Esophagus muscularis mucosa (tissue), 4 donors: Measurements from ENCODE around the gene SEPTIN2. TPM values are rescaled to one million over a fixed set of nuclear protein-coding genes. Genes with fewer than 3 reads are reported as not detected.

ENCODE experiments used
- DNase-seq: peaks from one replicate; pipeline ENCODE4 v3.0.0-alpha.2; 2017; ENCODE audit errors: extremely low spot score
- H3K27ac ChIP-seq, 4 donors: fragments of 200-600 bp; sonication (generic); replicated peaks in 1 of 4; 1 replicate in 3 of 4; 2 replicates in 1 of 4; pipeline ENCODE4 v1.5.1; 2016 to 2019; ENCODE audit warnings: mild to moderate bottlenecking in 1 of 4
- H3K27me3 ChIP-seq, 4 donors: fragments of 200-600 bp; sonication (generic); one replicate each; pipeline versions ENCODE4 v1.5.1 to v1.6.0; 2016 to 2019
- H3K36me3 ChIP-seq, 4 donors: fragments of 200-600 bp; sonication (generic); one replicate each; pipeline ENCODE4 v1.5.1; 2016 to 2019
- H3K4me1 ChIP-seq, 4 donors: fragments of 200-600 bp; sonication (generic); one replicate each; pipeline ENCODE4 v1.5.1; 2016 to 2019
- H3K4me3 ChIP-seq, 4 donors: fragments of 200-600 bp; sonication (generic); 1 replicate in 2 of 4; 2 replicates in 2 of 4; pipeline ENCODE4 v1.5.1; 2016 to 2019; ENCODE audit warnings: mild to moderate bottlenecking in 4 of 4, moderate library complexity in 1 of 4
- H3K9me3 ChIP-seq, 4 donors: fragments of 200-600 bp; sonication (generic); 1 replicate in 3 of 4; 2 replicates in 1 of 4; pipeline ENCODE4 v1.5.1; 2016 to 2019
- CTCF ChIP-seq, 3 experiments: fragments of 200-600 bp in 2 of 3; fragments of 450-650 bp in 1 of 3; sonication (generic) in 2 of 3; IDR thresholded peaks; one replicate each; pipeline ENCODE4 v1.5.1; 2017 to 2019; ENCODE audit warnings: antibody characterized with exemption in 3 of 3, mild to moderate bottlenecking in 2 of 3, moderate library complexity in 1 of 3
- EP300 ChIP-seq: sonication (generic); formaldehyde crosslinking; IDR thresholded peaks from one replicate; pipeline ENCODE4 v1.6.1; 2017; ENCODE audit warnings: antibody characterized with exemption
- POLR2A ChIP-seq: fragments of 450-650 bp; IDR thresholded peaks from one replicate; pipeline ENCODE4 v1.6.1; 2017; ENCODE audit warnings: antibody characterized with exemption, moderate library complexity, mild to moderate bottlenecking, low read depth
- POLR2AphosphoS5 ChIP-seq, 2 donors: sonication (generic); formaldehyde crosslinking; IDR thresholded peaks; one replicate each; pipeline ENCODE4 v1.6.1; 2017; ENCODE audit warnings: antibody characterized with exemption in 2 of 2
- WGBS: methylation state at CpG from one replicate; pipeline ENCODE4 v1.1.5; 2018; 5-methylcytosine and 5-hydroxymethylcytosine counted together
- intact Hi-C: fragments of 100-400 bp; cut with DNase I; formaldehyde crosslinking; loops from one replicate; pipeline ENCODE4 v1.15.1; 2023
- total RNA-seq, 4 donors: library from RNA; depleted of rRNA; stranded (reverse); fragments of >200 nt; gene quantifications; one replicate each; pipeline versions ENCODE4 v1.1.0 to v1.2.1, GENCODE V29; 2016

The SEPTIN2 gene
- total RNA-seq, 4 donors from 2014 or later, result 272 to 335 (median 284) TPM

DNA sequence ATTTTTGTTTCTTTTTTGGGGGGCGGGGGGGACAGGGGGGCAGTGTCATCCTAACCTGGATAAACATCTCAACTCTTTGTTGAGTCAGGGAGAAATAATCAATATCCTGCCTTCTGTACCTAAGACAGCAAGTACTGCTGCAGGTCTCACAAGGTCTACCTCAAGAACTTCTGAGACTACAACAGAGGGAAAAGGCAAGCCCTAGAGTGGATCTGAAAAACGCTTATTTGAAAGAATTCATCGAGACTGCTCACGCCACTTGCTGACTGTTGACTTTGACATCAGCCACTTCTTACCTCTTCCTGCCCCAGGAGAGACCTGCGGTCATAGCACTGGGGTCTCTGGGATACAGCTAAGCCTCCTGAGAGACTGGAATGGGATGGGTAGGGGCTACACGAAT is 8.7 kb upstream of the SEPTIN2 start:
- 85% methylated on average over 6 of the region's 6 CpGs for WGBS
- H3K27me3 ChIP-seq, result no peaks in the 10 kb centered on the region
- peaks cover 34 to 58% (median 45%) of the 10 kb centered on the region in 4 donors for H3K4me1 ChIP-seq
- no peak overlapping the region for H3K27ac ChIP-seq
- no peaks in the 10 kb centered on the region for H3K9me3 ChIP-seq
- intact Hi-C loops, result no loop called here
- no peaks in the 10 kb centered on the region for H3K36me3 ChIP-seq
- no peak for DNase-seq
- TF ChIP-seq EP300, result no peak
- no peak for TF ChIP-seq POLR2AphosphoS5 (IDR thresholded peaks at IDR 0.05)
- TF ChIP-seq CTCF (IDR thresholded peaks at IDR 0.05), result no peak
- no peak for TF ChIP-seq POLR2A
- no peak overlapping the region for H3K4me3 ChIP-seq

DNA sequence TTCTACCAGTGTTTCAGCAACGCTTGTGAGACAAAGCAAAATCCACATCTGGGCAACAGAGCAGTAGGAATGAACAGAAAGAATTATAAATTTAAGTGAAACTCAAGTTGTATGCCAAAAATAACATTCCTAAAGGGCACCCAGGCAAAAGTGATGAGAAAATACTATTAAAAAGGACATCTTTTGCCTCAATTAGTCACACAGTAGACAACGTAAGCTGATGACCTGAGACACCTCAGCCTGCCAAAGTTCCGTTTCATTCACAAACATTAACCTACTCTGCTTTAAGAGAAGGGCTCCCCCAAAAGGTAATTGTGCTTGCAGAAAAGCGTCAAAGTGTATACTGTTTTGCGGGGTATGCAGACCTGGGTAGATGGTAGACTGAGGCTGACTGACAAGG is 7.5 kb upstream of the SEPTIN2 start:
- Histone ChIP-seq H3K27me3 (no peaks in the 10 kb centered on the region), H3K36me3 (no peaks in the 10 kb centered on the region), H3K4me1 (peaks cover 22 to 52% (median 40%) of the 10 kb centered on the region in 4 donors), H3K9me3 (no peaks in the 10 kb centered on the region), H3K4me3 (no peak overlapping the region), H3K27ac (no peak overlapping the region)
- intact Hi-C loops, result no loop called here
- DNase-seq, result no peak
- 60% methylated on average over 5 of the region's 5 CpGs for WGBS
- TF ChIP-seq CTCF (IDR thresholded peaks at IDR 0.05), result no peak
- TF ChIP-seq POLR2A, result no peak
- no peak for TF ChIP-seq EP300
- no peak for TF ChIP-seq POLR2AphosphoS5 (IDR thresholded peaks at IDR 0.05)

DNA sequence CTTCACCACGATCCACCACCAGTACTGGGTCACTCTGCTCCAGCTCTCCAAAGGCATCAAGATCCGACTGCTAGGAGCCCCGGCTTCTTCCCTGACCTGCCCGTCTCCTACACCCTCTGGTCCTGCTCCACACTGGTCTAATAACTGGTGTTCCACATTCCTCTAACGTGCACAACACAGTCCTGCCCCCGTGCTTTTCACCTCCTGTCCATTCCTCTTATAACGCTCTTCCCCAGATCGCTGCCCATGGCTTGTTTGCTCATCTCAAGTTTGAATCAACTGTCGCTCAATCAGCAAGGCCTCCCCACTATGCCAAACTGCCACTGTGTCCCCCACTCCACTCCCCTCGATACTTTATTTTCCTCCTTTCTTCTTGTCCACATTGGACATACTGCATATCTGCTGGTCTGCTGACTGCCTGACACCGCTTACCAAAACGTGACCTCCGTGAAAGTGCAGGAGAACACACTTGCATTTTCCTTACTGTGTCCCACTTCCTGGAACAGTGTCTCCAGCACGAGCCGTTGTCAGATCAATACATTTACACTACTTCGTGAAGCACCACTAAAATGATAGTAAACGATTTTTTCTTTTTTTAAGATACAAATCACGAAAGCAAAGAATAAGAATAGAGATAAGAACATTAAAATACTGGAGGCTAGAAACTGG is 6.8 kb upstream of the SEPTIN2 start:
- intact Hi-C loops, result no loop called here
- H3K36me3 ChIP-seq, result no peaks in the 10 kb centered on the region
- no peak overlapping the region for H3K27ac ChIP-seq
- TF ChIP-seq CTCF (IDR thresholded peaks at IDR 0.05) (no peak), POLR2AphosphoS5 (IDR thresholded peaks at IDR 0.05) (no peak), EP300 (no peak), POLR2A (no peak)
- DNase-seq, result no peak
- no peak overlapping the region for H3K4me3 ChIP-seq
- peaks cover 22 to 52% (median 40%) of the 10 kb centered on the region in 4 donors for H3K4me1 ChIP-seq
- 88% methylated on average over 18 of the region's 18 CpGs for WGBS
- no peaks in the 10 kb centered on the region for H3K9me3 ChIP-seq
- H3K27me3 ChIP-seq, result no peaks in the 10 kb centered on the region

DNA sequence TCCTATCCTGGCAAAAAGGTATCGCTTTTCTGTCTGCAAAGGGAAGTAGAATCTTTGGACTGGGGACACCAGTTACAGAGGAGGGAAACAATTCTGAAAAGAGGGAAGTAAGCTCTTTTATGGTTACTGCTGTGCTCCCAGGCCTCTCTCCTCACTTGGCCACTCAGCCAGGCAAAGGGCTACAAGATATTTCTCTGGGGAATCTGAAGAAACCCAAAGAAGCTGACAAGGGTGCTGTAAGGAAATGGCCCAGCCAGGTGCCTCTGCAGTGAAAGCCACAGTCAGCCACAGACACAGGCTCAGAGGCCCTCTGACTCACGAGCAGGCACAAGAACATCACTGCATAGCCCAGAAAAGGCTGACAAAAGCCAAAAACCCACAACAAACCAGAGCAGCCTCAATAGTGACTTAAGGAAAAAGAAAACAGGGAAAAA is 6.0 kb upstream of the SEPTIN2 start:
- DNase-seq, result no peak
- TF ChIP-seq POLR2AphosphoS5 (IDR thresholded peaks at IDR 0.05) (no peak), CTCF (IDR thresholded peaks at IDR 0.05) (no peak), EP300 (no peak), POLR2A (no peak)
- H3K4me3 ChIP-seq, result no peak overlapping the region
- no peaks in the 10 kb centered on the region for H3K9me3 ChIP-seq
- 34% methylated on average over 2 of the region's 2 CpGs for WGBS
- peaks cover 19 to 51% (median 40%) of the 10 kb centered on the region in 4 donors for H3K4me1 ChIP-seq
- intact Hi-C loops, result no loop called here
- no peaks in the 10 kb centered on the region for H3K36me3 ChIP-seq
- H3K27ac ChIP-seq, result no peak overlapping the region
- H3K27me3 ChIP-seq, result no peaks in the 10 kb centered on the region
